GM19240 (cell line): ENCODE data around the gene XPNPEP3.
"Not testable (repeated sequence)": the region's sequence is repeated elsewhere in the genome, so short reads cannot be mapped to it uniquely, and the experiment has no call there.

Experiments
- DNase-seq: peaks from one replicate; pipeline ENCODE4 v3.0.0; 2011; ENCODE audit warnings: low spot score; ENCODE audit not compliant: insufficient read length

The XPNPEP3 gene

GRCh38 chr22:40857309-40857855 is 434 bp downstream of the XPNPEP3 start:
- DNase-seq, result no peak

- no peak for DNase-seq
Measured at GRCh38 chr22:40862013-40862412, 5.1 kb downstream of the XPNPEP3 start, which contains the start of gene DNAJB7. Gene DNAJB7 (minus strand): TSS chr22:40862113. CDS start chr22:40861994, 119 bp downstream.

- no peak for DNase-seq
Measured at GRCh38 chr22:40862537-40862936, 5.6 kb downstream of the XPNPEP3 start.

- no peak for DNase-seq
Measured at GRCh38 chr22:40867109-40867508, 10.2 kb downstream of the XPNPEP3 start.

GRCh38 chr22:40868379-40868778 is 11.4 kb downstream of the XPNPEP3 start:
- DNase-seq, result not testable (repeated sequence)

- no peak for DNase-seq
Measured at GRCh38 chr22:40874016-40874415, 17.1 kb downstream of the XPNPEP3 start.

GRCh38 chr22:40875111-40875510 is 18.2 kb downstream of the XPNPEP3 start:
- DNase-seq, result no peak

- DNase-seq, result no peak
Measured at GRCh38 chr22:40876907-40877306, 20.0 kb downstream of the XPNPEP3 start.

- DNase-seq, result no peak
Measured at GRCh38 chr22:40877488-40877887, 20.5 kb downstream of the XPNPEP3 start.

- DNase-seq, result no peak
Measured at GRCh38 chr22:40878922-40879321, 22.0 kb downstream of the XPNPEP3 start.

GRCh38 chr22:40889116-40889515 is 32.2 kb downstream of the XPNPEP3 start:
- DNase-seq, result no peak

- DNase-seq, result no peak
Measured at GRCh38 chr22:40890881-40891280, 33.9 kb downstream of the XPNPEP3 start.

- no peak for DNase-seq
Measured at GRCh38 chr22:40894417-40894816, 37.5 kb downstream of the XPNPEP3 start.

- DNase-seq, result peak; percentile 2
Measured at GRCh38 chr22:40898850-40899357, 42.0 kb downstream of the XPNPEP3 start.

GRCh38 chr22:40904101-40904500 is 47.2 kb downstream of the XPNPEP3 start:
- DNase-seq, result no peak

GRCh38 chr22:40908895-40909294 is 51.9 kb downstream of the XPNPEP3 start:
- no peak for DNase-seq

GRCh38 chr22:40911772-40912171 is 54.8 kb downstream of the XPNPEP3 start:
- no peak for DNase-seq

GRCh38 chr22:40912987-40913386 is 56.0 kb downstream of the XPNPEP3 start:
- DNase-seq, result not testable (repeated sequence)

GRCh38 chr22:40919446-40919845 is 62.5 kb downstream of the XPNPEP3 start:
- no peak for DNase-seq

- DNase-seq, result no peak
Measured at GRCh38 chr22:40920526-40920925, 63.6 kb downstream of the XPNPEP3 start.

- no peak for DNase-seq
Measured at GRCh38 chr22:40922484-40923303, 65.7 kb downstream of the XPNPEP3 start.

- DNase-seq, result no peak
Measured at GRCh38 chr22:40928657-40929056, 71.7 kb downstream of the XPNPEP3 start.

- no peak for DNase-seq
Measured at GRCh38 chr22:40932396-40932795, 75.4 kb downstream of the XPNPEP3 start.
